Neutrophil (primary cell): ENCODE data around the gene ZNF197.
"Not testable (repeated sequence)": the region's sequence is repeated elsewhere in the genome, so short reads cannot be mapped to it uniquely, and the experiment has no call there.

Source experiments
- H3K27ac ChIP-seq: fragments of 200-600 bp; sonication (generic); 2 replicates; pipeline ENCODE4 v1.5.1; 2016; ENCODE audit warnings: mild to moderate bottlenecking, moderate library complexity
- H3K27me3 ChIP-seq: fragments of 200-600 bp; sonication (generic); 2 replicates; pipeline ENCODE4 v1.6.0; 2016; ENCODE audit warnings: mild to moderate bottlenecking
- H3K36me3 ChIP-seq: fragments of 200-600 bp; sonication (generic); 2 replicates; pipeline ENCODE4 v1.5.1; 2017
- H3K4me1 ChIP-seq, 2 experiments: fragments of 200-600 bp in 1 of 2; sonication (generic) in 1 of 2; 1 replicate in 1 of 2; 2 replicates in 1 of 2; pipeline versions ENCODE4 v1.5.1 to v1.6.1; 2013 to 2016; ENCODE audit warnings: low read depth in 1 of 2, low read length in 1 of 2, mild to moderate bottlenecking in 1 of 2, moderate library complexity in 1 of 2; ENCODE audit not compliant: control insufficient read depth in 1 of 2, insufficient read depth in 1 of 2
- H3K4me3 ChIP-seq, 2 experiments: fragments of 200-600 bp in 1 of 2; sonication (generic) in 1 of 2; 1 replicate in 1 of 2; 2 replicates in 1 of 2; pipeline ENCODE4 v1.5.1; 2013 to 2016; ENCODE audit warnings: low read depth in 1 of 2, low read length in 1 of 2, mild to moderate bottlenecking in 1 of 2, moderate library complexity in 1 of 2
- H3K9me3 ChIP-seq: fragments of 200-600 bp; sonication (generic); 2 replicates; pipeline ENCODE4 v1.5.1; 2016
- TF ChIP-seq, protein P1 (sequence below): fragments of 200-600 bp; sonication (generic); IDR thresholded peaks from 2 replicates; pipeline ENCODE4 v1.5.1; 2016; ENCODE audit warnings: antibody characterized with exemption

Gene ZNF197

DNA sequence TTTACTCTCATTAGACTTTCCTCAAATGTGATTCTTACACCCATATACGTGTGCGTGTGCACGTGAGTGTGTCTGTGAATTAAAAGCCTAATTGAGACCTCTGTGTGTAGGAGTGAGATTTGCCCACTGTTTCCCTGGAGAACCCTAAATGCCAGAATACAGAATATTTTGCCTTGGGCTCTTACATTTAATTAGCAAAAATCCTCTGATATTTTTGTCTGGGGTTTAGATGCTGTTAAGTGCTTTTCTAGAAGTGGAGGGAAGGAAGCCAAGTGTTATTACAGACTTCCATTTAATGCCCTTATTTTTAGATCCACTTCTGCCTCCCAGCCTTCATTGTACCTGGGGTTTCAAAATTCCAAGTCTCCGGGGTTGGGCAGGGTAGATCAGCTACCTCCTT is 41.5 kb downstream of the ZNF197 start:
- TF ChIP-seq, protein P1, sequence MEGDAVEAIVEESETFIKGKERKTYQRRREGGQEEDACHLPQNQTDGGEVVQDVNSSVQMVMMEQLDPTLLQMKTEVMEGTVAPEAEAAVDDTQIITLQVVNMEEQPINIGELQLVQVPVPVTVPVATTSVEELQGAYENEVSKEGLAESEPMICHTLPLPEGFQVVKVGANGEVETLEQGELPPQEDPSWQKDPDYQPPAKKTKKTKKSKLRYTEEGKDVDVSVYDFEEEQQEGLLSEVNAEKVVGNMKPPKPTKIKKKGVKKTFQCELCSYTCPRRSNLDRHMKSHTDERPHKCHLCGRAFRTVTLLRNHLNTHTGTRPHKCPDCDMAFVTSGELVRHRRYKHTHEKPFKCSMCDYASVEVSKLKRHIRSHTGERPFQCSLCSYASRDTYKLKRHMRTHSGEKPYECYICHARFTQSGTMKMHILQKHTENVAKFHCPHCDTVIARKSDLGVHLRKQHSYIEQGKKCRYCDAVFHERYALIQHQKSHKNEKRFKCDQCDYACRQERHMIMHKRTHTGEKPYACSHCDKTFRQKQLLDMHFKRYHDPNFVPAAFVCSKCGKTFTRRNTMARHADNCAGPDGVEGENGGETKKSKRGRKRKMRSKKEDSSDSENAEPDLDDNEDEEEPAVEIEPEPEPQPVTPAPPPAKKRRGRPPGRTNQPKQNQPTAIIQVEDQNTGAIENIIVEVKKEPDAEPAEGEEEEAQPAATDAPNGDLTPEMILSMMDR = no peak
- Histone ChIP-seq H3K27me3 (no peaks in the 10 kb centered on the region), H3K27ac (no peak overlapping the region)

DNA sequence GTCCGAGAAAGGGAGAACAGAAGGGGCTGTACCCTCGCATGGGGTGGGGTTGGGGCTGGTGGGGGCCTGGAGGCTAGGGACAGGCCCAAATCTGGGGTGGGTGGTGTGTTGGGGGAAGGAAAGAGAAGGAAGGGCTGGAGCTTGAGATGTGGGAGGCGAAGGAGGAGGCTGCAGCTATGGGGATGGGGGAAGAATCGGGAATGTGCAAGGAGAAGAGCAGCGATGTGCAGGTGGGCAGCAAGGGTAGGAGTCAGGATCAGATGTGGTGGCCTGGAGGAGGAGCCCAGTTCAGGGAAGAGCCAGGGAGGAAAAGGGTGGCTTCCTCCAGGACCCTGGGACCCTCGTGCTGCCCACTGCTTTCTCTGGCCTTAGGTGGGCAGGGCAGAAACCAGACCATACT is 44.9 kb downstream of the ZNF197 start:
- H3K36me3 ChIP-seq = no peaks in the 10 kb centered on the region

More for the DNA sequence above, 41.5 kb downstream of the ZNF197 start:
- H3K36me3 ChIP-seq = no peaks in the 10 kb centered on the region
- no peaks in the 10 kb centered on the region for H3K4me1 ChIP-seq
- no peaks in the 10 kb centered on the region for H3K9me3 ChIP-seq
- no peak overlapping the region for H3K4me3 ChIP-seq

DNA sequence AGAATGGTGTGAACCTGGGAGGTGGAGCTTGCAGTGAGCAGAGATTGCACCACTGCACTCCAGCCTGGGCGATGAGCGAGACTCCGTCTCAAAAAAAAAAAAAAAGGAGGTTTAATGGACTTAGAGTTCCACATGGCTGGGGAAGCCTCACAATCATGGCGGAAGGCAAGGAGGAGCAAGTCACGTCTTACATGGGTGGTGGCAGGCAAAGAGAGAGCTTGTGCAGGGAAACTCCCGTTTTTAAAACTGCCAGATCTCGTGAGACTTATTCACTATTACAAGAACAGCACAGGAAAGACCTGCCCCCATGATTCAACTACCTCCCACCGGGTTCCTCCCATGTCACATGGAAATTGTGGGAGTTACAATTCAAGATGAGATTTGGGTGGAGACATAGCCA is 48.6 kb downstream of the ZNF197 start:
- H3K4me1 ChIP-seq, H3K27ac ChIP-seq, H3K27me3 ChIP-seq, H3K4me3 ChIP-seq, H3K36me3 ChIP-seq, H3K9me3 ChIP-seq: not testable (repeated sequence)

More for the DNA sequence above, 44.9 kb downstream of the ZNF197 start:
- H3K4me3 ChIP-seq = no peak overlapping the region
- no peak overlapping the region for H3K27ac ChIP-seq
- TF ChIP-seq, protein P1 = no peak
- H3K9me3 ChIP-seq = no peaks in the 10 kb centered on the region
- no peaks in the 10 kb centered on the region for H3K27me3 ChIP-seq
- H3K4me1 ChIP-seq = no peaks in the 10 kb centered on the region

DNA sequence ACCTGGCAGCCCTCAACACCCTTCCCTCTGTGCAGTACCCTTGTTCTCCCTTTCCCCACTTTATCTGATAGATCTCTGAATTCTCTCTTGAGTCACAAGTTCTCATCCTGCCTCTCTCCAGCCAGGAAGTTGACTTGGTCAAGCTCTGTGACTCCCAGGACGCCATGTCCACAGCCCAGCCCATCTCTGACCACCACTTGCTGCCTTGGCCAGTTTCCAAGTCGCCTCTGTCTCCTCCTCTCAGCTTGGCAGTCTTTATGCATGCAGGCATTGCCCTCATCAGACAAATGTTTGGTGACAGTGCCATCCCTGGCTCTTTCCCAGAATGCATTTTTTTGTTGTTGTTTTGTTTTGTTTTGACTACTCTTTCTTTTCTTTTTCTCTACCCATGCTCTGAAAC is 49.4 kb downstream of the ZNF197 start:
- no peaks in the 10 kb centered on the region for H3K4me1 ChIP-seq
- TF ChIP-seq, protein P1 = no peak
- no peaks in the 10 kb centered on the region for H3K27me3 ChIP-seq
- no peak overlapping the region for H3K4me3 ChIP-seq
- H3K36me3 ChIP-seq = no peaks in the 10 kb centered on the region
- H3K9me3 ChIP-seq = no peaks in the 10 kb centered on the region
- no peak overlapping the region for H3K27ac ChIP-seq

DNA sequence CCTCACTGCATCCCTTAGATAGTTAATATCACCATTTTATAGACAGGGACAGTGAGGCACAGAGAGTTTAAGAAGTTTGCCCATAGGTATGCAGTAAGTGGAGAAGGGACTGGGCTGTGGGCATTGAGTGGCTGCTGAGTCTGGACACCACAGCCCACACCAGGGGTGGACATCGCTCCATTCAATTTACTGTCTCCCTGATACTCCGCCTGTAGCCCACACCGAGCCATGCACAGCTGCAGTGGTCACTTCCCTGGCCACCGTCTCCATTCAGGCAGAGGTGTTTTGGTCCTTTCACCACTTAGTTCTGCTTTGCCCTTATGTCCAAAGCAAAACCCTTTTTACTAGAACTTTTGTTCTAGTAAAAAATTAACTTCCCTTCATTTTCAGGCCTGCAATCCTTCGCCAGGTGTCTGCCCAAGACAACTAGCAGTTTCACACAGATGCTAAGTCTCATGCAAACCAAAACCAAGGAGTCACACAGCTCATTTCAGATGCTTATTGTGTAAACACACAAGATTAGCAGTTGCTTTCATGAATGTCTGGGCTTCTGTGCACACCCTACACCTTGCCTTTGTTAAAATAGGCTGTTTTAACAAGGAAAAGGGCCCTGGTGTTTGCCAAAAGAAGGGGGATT is 53.8 kb downstream of the ZNF197 start:
- H3K4me3 ChIP-seq = no peak overlapping the region
- H3K4me1 ChIP-seq = no peaks in the 10 kb centered on the region
- no peak overlapping the region for H3K27ac ChIP-seq
- no peaks in the 10 kb centered on the region for H3K36me3 ChIP-seq
- H3K9me3 ChIP-seq = no peaks in the 10 kb centered on the region
- TF ChIP-seq, protein P1 = no peak
- no peaks in the 10 kb centered on the region for H3K27me3 ChIP-seq

DNA sequence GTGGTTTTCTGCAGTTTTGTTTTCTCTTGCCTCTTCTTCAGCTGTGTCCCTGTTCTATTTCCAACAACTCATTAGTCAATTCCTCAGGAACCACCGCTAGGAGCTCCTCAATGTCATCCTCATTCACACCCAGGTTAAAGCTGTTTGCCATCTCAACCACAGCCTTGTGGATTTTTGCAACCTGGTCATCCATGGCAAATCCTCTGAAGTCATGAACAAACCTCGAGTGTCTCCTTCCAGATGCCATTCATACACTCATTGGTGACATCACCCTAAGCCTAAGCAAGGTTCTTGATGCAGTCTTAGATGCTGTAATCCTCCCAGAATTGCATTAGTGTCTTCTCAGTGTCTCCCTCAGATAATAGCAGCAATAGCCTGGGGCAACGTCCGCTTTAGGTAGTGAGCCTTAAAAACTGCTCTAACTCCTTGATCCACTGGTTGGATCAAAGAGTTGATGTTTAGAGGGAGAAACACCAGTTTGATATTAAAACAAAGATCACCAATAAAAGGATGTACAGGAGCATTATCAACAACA is 56.2 kb downstream of the ZNF197 start:
- Histone ChIP-seq H3K9me3 (no peaks in the 10 kb centered on the region), H3K27ac (no peak overlapping the region), H3K4me3 (no peak overlapping the region), H3K27me3 (peaks cover 21% of the 10 kb centered on the region), H3K36me3 (no peaks in the 10 kb centered on the region), H3K4me1 (peaks cover 3 to 12% of the 10 kb centered on the region in 2 experiments)
- TF ChIP-seq, protein P1 = no peak
